Adrenal gland (tissue), 5 donors: ENCODE measurements around the gene ZNF331.

Source experiments
- CTCF ChIP-seq, 6 experiments: fragments of 450-650 bp in 4 of 6; fragments of 200-600 bp in 2 of 6; sonication (generic) in 1 of 6; IDR thresholded peaks; 1 replicate in 5 of 6; 2 replicates in 1 of 6; pipeline versions ENCODE4 v1.5.1 to v1.8.0; 2016 to 2021; ENCODE audit warnings: antibody characterized with exemption in 6 of 6, mild to moderate bottlenecking in 2 of 6, moderate library complexity in 1 of 6
- POLR2A ChIP-seq, 2 donors: fragments of 450-650 bp; IDR thresholded peaks; one replicate each; pipeline ENCODE4 v1.6.1; 2017; ENCODE audit warnings: antibody characterized with exemption in 2 of 2, mild to moderate bottlenecking in 2 of 2, moderate library complexity in 1 of 2
- donor health status: DM: no; HTN: no; CAD: no.

GRCh38 chr19:53536225-53536548 is 1.8 kb upstream of the ZNF331 start:
- no peak for TF ChIP-seq POLR2A (IDR thresholded peaks at IDR 0.05)
- no peak for TF ChIP-seq CTCF (IDR thresholded peaks at IDR 0.05)
